Measurements from ENCODE around the gene MAGI2. TPM values are rescaled to one million over a fixed set of nuclear protein-coding genes. Genes with fewer than 3 reads are reported as not detected.

The MAGI2 gene
- total RNA-seq, 4 donors from 2014 or later, result 0.90 to 2.4 (median 0.99) TPM

DNA sequence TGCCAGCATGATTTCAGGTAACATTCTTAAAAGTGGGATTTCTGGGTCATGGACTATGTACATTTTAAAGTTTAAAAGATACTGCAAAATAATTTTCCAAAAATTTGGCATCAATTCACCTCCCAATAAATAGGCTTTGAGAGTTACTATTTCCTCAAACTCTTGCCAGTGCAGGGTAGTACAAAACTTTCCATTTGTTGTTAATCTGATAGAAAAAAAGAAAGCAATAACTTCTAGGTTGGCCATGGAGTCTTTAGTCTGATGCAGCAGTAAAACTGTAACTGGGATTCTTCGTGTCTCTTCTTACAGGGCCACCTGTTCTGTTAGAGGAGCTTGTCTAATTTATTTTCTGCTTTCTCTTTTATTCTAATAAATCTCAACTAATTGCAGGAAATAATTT lies 241.1 kb downstream of the MAGI2 start:
- no peaks in the 10 kb centered on the region for H3K4me1 ChIP-seq
- no peaks in the 10 kb centered on the region for H3K36me3 ChIP-seq
- H3K9me3 ChIP-seq, result no peaks in the 10 kb centered on the region
- no peak overlapping the region for H3K4me3 ChIP-seq
- in situ Hi-C loops (cut with MboI; ENCODE audit: low sequenced_read_pairs in 4 of 4), result no loop called here
- intact Hi-C loops (cut with DNase I; ENCODE audit: low total_unique reads), result no loop called here
- DNase-seq (no peak), ATAC-seq (no peak)
- H3K27ac ChIP-seq, result no peak overlapping the region
- no peaks in the 10 kb centered on the region for H3K27me3 ChIP-seq
- TF ChIP-seq, protein P1, sequence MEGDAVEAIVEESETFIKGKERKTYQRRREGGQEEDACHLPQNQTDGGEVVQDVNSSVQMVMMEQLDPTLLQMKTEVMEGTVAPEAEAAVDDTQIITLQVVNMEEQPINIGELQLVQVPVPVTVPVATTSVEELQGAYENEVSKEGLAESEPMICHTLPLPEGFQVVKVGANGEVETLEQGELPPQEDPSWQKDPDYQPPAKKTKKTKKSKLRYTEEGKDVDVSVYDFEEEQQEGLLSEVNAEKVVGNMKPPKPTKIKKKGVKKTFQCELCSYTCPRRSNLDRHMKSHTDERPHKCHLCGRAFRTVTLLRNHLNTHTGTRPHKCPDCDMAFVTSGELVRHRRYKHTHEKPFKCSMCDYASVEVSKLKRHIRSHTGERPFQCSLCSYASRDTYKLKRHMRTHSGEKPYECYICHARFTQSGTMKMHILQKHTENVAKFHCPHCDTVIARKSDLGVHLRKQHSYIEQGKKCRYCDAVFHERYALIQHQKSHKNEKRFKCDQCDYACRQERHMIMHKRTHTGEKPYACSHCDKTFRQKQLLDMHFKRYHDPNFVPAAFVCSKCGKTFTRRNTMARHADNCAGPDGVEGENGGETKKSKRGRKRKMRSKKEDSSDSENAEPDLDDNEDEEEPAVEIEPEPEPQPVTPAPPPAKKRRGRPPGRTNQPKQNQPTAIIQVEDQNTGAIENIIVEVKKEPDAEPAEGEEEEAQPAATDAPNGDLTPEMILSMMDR (IDR thresholded peaks at IDR 0.05 in 4 of 5, conservative IDR thresholded peaks at IDR 0.05 in 1 of 5), result no peak
- TF ChIP-seq POLR2A (IDR thresholded peaks at IDR 0.05), result no peak

DNA sequence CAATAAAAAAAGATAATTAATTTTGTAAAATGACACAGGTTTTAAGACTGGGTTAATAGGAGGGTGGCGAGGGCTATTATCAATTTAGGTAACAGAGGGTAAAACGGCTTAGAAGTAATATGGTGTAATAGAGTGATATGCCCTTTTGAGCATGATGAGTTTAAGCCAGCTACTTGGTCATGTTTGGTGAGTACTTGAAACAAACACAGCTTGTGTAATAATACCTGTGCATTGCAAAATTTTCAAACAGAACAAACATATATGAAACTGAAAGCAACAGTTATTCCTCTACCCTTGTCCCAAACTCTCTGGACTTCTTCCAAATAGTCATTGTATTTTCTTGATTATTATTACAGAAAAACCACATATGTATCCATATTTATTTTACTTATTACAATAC lies 241.7 kb downstream of the MAGI2 start:
- ATAC-seq (no peak), DNase-seq (no peak)
- H3K4me1 ChIP-seq, result no peaks in the 10 kb centered on the region
- in situ Hi-C loops (cut with MboI; ENCODE audit: low sequenced_read_pairs in 4 of 4), result no loop called here
- no peaks in the 10 kb centered on the region for H3K27me3 ChIP-seq
- no peak overlapping the region for H3K27ac ChIP-seq
- intact Hi-C loops (cut with DNase I; ENCODE audit: low total_unique reads), result no loop called here
- no peaks in the 10 kb centered on the region for H3K36me3 ChIP-seq
- H3K4me3 ChIP-seq, result no peak overlapping the region
- H3K9me3 ChIP-seq, result no peaks in the 10 kb centered on the region
- no peak for TF ChIP-seq POLR2A (IDR thresholded peaks at IDR 0.05)
- TF ChIP-seq, protein P1 (IDR thresholded peaks at IDR 0.05 in 4 of 5, conservative IDR thresholded peaks at IDR 0.05 in 1 of 5), result no peak

DNA sequence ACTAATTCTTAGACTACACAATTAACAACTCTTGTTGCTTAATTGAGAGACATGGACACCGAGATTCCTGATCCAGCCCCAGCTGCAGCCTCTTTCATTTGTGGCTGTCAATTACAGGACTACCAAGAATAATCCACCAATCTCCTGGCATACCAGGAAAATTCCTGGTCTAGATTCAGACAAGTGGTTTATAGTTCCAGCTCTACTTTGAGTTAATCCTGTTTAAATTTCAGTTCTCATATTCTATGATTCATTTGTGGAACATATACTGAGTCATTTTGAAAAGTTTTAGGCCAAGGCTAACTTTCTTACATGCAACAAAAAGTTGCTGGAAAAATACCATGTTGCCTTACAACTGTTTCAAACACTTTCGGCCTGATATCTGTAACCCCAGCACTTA lies 253.5 kb downstream of the MAGI2 start:
- no peaks in the 10 kb centered on the region for H3K36me3 ChIP-seq
- DNase-seq (no peak), ATAC-seq (no peak)
- in situ Hi-C loops (cut with MboI; ENCODE audit: low sequenced_read_pairs in 4 of 4) (no loop called here), intact Hi-C loops (cut with DNase I; ENCODE audit: low total_unique reads) (no loop called here)
- no peaks in the 10 kb centered on the region for H3K4me1 ChIP-seq
- H3K27me3 ChIP-seq, result no peaks in the 10 kb centered on the region
- no peak overlapping the region for H3K27ac ChIP-seq
- H3K9me3 ChIP-seq, result no peaks in the 10 kb centered on the region
- no peak overlapping the region for H3K4me3 ChIP-seq
- TF ChIP-seq POLR2A (IDR thresholded peaks at IDR 0.05), result no peak
- TF ChIP-seq, protein P1 (IDR thresholded peaks at IDR 0.05 in 4 of 5, conservative IDR thresholded peaks at IDR 0.05 in 1 of 5), result no peak

DNA sequence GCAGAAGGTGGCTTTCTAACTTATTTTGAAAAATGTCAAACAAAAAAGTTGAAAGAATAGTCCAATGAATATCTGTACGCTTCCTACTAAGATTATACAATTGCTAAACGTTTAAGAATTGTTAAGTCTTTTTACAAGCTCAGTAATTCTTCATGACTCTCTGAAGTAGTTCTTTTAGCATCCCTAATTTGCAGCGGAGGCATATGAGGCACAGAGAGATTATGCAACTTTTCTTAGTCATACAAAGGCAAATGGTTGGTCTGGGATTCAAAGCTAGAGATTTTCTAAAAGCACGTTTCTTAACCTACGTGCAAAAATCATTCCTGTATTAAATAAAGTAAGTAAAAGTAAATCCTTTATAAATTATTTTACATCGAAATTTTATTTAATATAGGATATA lies 254.2 kb downstream of the MAGI2 start:
- no peak overlapping the region for H3K27ac ChIP-seq
- intact Hi-C loops (cut with DNase I; ENCODE audit: low total_unique reads) (no loop called here), in situ Hi-C loops (cut with MboI; ENCODE audit: low sequenced_read_pairs in 4 of 4) (no loop called here)
- TF ChIP-seq, protein P1 (IDR thresholded peaks at IDR 0.05 in 4 of 5, conservative IDR thresholded peaks at IDR 0.05 in 1 of 5), result no peak
- TF ChIP-seq POLR2A (IDR thresholded peaks at IDR 0.05), result no peak
- no peaks in the 10 kb centered on the region for H3K4me1 ChIP-seq
- no peaks in the 10 kb centered on the region for H3K36me3 ChIP-seq
- H3K9me3 ChIP-seq, result no peaks in the 10 kb centered on the region
- no peak for ATAC-seq
- H3K27me3 ChIP-seq, result no peaks in the 10 kb centered on the region
- no peak for DNase-seq
- H3K4me3 ChIP-seq, result no peak overlapping the region

DNA sequence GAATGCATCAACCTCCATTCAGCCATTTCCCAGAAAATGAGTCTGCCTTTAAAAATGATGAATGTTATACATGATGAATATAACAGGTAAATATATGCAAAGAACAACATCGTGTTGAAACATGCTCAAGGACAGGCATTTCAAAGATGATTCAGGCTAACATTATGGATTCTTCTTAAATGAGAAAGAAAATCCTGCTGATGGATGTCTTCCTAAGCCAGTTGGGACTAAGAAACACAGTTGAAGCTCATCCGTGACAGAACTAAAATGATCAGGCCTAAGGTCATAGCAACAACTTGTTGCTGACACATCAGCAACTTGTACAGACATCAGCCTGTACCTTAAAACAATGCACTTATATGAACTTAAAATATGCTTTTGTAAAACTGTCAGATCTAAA lies 267.9 kb downstream of the MAGI2 start:
- Histone ChIP-seq H3K4me1 (no peaks in the 10 kb centered on the region), H3K27me3 (no peaks in the 10 kb centered on the region), H3K36me3 (no peaks in the 10 kb centered on the region), H3K4me3 (no peak overlapping the region), H3K9me3 (no peaks in the 10 kb centered on the region), H3K27ac (no peak overlapping the region)
- TF ChIP-seq, protein P1 (IDR thresholded peaks at IDR 0.05 in 4 of 5, conservative IDR thresholded peaks at IDR 0.05 in 1 of 5), result no peak
- no peak for TF ChIP-seq POLR2A (IDR thresholded peaks at IDR 0.05)
- in situ Hi-C loops (cut with MboI; ENCODE audit: low sequenced_read_pairs in 4 of 4) (no loop called here), intact Hi-C loops (cut with DNase I; ENCODE audit: low total_unique reads) (no loop called here)
- DNase-seq (no peak), ATAC-seq (no peak)
